Stimulated activated CD4-positive, alpha-beta T cell treated with anti-CD3 and anti-CD28 coated beads, Interleukin-15, amount 100 ng/mL, for 24 hours (primary cell): ENCODE results near the gene PTPRQ.

ENCODE experiments used
- DNase-seq: peaks from one replicate; pipeline ENCODE4 v3.0.0-alpha.2; 2020

The PTPRQ gene

GRCh38 chr12:80576641-80577418 is 132.8 kb downstream of the PTPRQ start:
- DNase-seq = no peak

GRCh38 chr12:80580254-80580653 is 136.2 kb downstream of the PTPRQ start:
- DNase-seq = no peak

- DNase-seq = no peak
Measured at GRCh38 chr12:80581783-80582182, 137.7 kb downstream of the PTPRQ start.

- DNase-seq = no peak
Measured at GRCh38 chr12:80582431-80582830, 138.4 kb downstream of the PTPRQ start.

GRCh38 chr12:80589077-80589476 is 145.0 kb downstream of the PTPRQ start:
- DNase-seq = no peak

GRCh38 chr12:80590085-80590484 is 146.1 kb downstream of the PTPRQ start:
- no peak for DNase-seq

GRCh38 chr12:80593766-80594165 is 149.7 kb downstream of the PTPRQ start:
- DNase-seq = no peak

GRCh38 chr12:80596509-80596908 is 152.5 kb downstream of the PTPRQ start:
- DNase-seq = no peak

GRCh38 chr12:80598004-80598606 is 154.1 kb downstream of the PTPRQ start:
- DNase-seq = no peak

GRCh38 chr12:80602455-80602854 is 158.4 kb downstream of the PTPRQ start:
- no peak for DNase-seq

GRCh38 chr12:80607361-80608135 is 163.5 kb downstream of the PTPRQ start:
- DNase-seq = no peak

GRCh38 chr12:80617733-80618132 is 173.7 kb downstream of the PTPRQ start:
- no peak for DNase-seq

- no peak for DNase-seq
Measured at GRCh38 chr12:80620281-80620680, 176.2 kb downstream of the PTPRQ start.

- no peak for DNase-seq
Measured at GRCh38 chr12:80622271-80622670, 178.2 kb downstream of the PTPRQ start.

GRCh38 chr12:80625051-80625450 is 181.0 kb downstream of the PTPRQ start:
- no peak for DNase-seq

- no peak for DNase-seq
Measured at GRCh38 chr12:80625901-80626300, 181.9 kb downstream of the PTPRQ start.

GRCh38 chr12:80627782-80628181 is 183.7 kb downstream of the PTPRQ start:
- DNase-seq = no peak

GRCh38 chr12:80632835-80633234 is 188.8 kb downstream of the PTPRQ start:
- no peak for DNase-seq

GRCh38 chr12:80634903-80635302 is 190.9 kb downstream of the PTPRQ start:
- DNase-seq = no peak

GRCh38 chr12:80636832-80637231 is 192.8 kb downstream of the PTPRQ start:
- no peak for DNase-seq

GRCh38 chr12:80641936-80642335 is 197.9 kb downstream of the PTPRQ start:
- no peak for DNase-seq

GRCh38 chr12:80643961-80644360 is 199.9 kb downstream of the PTPRQ start:
- no peak for DNase-seq

- DNase-seq = no peak
Measured at GRCh38 chr12:80648881-80649280, 204.8 kb downstream of the PTPRQ start.

- no peak for DNase-seq
Measured at GRCh38 chr12:80655751-80656150, 211.7 kb downstream of the PTPRQ start.
